HepG2 (cell line): ENCODE measurements around the gene ARL2. TPM values are rescaled to one million over a fixed set of nuclear protein-coding genes. Genes with fewer than 3 reads are reported as not detected.

Source experiments
- ATF4 ChIP-seq, 2 experiments: fragments of 450-650 bp in 1 of 2; sonication (generic) in 1 of 2; formaldehyde crosslinking; IDR thresholded peaks; 2 replicates each; pipeline versions ENCODE4 v1.5.0 to v1.8.0; 2020 to 2022; ENCODE audit warnings: mild to moderate bottlenecking in 1 of 2, missing genetic modification reagents in 1 of 2
- ATF6 ChIP-seq: sonication (generic); formaldehyde crosslinking; conservative IDR thresholded peaks from 2 replicates; pipeline ENCODE4 v1.4.0; 2020; ENCODE audit warnings: missing genetic modification reagents
- CBX5 ChIP-seq: sonication (generic); formaldehyde crosslinking; IDR thresholded peaks from 2 replicates; pipeline ENCODE4 v1.4.0; 2020; ENCODE audit warnings: missing genetic modification reagents, borderline replicate concordance
- EED ChIP-seq: sonication (generic); formaldehyde crosslinking; IDR thresholded peaks from 2 replicates; pipeline ENCODE4 v1.5.0; 2020; ENCODE audit warnings: mild to moderate bottlenecking, missing genetic modification reagents
- GLMP ChIP-seq: sonication (generic); formaldehyde crosslinking; IDR thresholded peaks from 2 replicates; pipeline ENCODE4 v1.9.0; 2021; ENCODE audit warnings: missing genetic modification reagents, mild to moderate bottlenecking, borderline replicate concordance
- HCFC1 ChIP-seq: fragments of 150-350 bp; IDR thresholded peaks from 2 replicates; pipeline ENCODE4 v1.6.1; 2014; ENCODE audit warnings: low read depth, low read length
- HOXA3 ChIP-seq: sonication (generic); formaldehyde crosslinking; IDR thresholded peaks from 2 replicates; pipeline ENCODE4 v1.5.0; 2020; ENCODE audit warnings: missing genetic modification reagents
- MED1 ChIP-seq: sonication (generic); formaldehyde crosslinking; IDR thresholded peaks from 2 replicates; pipeline ENCODE4 v1.4.0; 2020; ENCODE audit warnings: missing genetic modification reagents
- MLX ChIP-seq: IDR thresholded peaks from 2 replicates; pipeline ENCODE4 v1.6.1; 2016
- NR2F6 ChIP-seq, 2 experiments: IDR thresholded peaks; 2 replicates each; pipeline ENCODE4 v1.6.1; 2016; ENCODE audit warnings: antibody characterized with exemption in 1 of 2, mild to moderate bottlenecking in 1 of 2
- PAX8 ChIP-seq: sonication (generic); formaldehyde crosslinking; IDR thresholded peaks from 2 replicates; pipeline ENCODE4 v1.8.0; 2022; ENCODE audit warnings: mild to moderate bottlenecking, missing genetic modification reagents, borderline replicate concordance
- RARA ChIP-seq: IDR thresholded peaks from 2 replicates; pipeline ENCODE4 v1.6.1; 2016; ENCODE audit warnings: missing genetic modification reagents, missing compliant biosample characterization
- SALL1 ChIP-seq: sonication (generic); formaldehyde crosslinking; IDR thresholded peaks from 2 replicates; pipeline ENCODE4 v1.8.0; 2022; ENCODE audit warnings: mild to moderate bottlenecking, missing genetic modification reagents
- SNRNP70 ChIP-seq: fragments of 200-400 bp; formaldehyde crosslinking; IDR thresholded peaks from 2 replicates; pipeline ENCODE4 v1.6.1; 2017; ENCODE audit warnings: mild to moderate bottlenecking, low read depth, low read length, moderate library complexity
- TFE3 ChIP-seq: IDR thresholded peaks from 2 replicates; pipeline ENCODE4 v1.6.1; 2016
- ZFP1 ChIP-seq: IDR thresholded peaks from 2 replicates; pipeline ENCODE4 v1.6.1; 2016
- ZMYM3 ChIP-seq: sonication (generic); formaldehyde crosslinking; IDR thresholded peaks from 2 replicates; pipeline ENCODE4 v1.5.1; 2020; ENCODE audit warnings: mild to moderate bottlenecking, missing genetic modification reagents
- ZNF205 ChIP-seq: IDR thresholded peaks from 2 replicates; pipeline ENCODE4 v1.6.1; 2018; ENCODE audit warnings: missing biosample characterization, missing genetic modification reagents
- ZNF263 ChIP-seq: sonication (generic); formaldehyde crosslinking; IDR thresholded peaks from 2 replicates; pipeline ENCODE4 v1.4.0; 2020; ENCODE audit warnings: missing genetic modification reagents
- ZNF503 ChIP-seq: sonication (generic); formaldehyde crosslinking; IDR thresholded peaks from 2 replicates; pipeline ENCODE4 v1.4.0; 2020; ENCODE audit warnings: missing genetic modification reagents
- ZNF576 ChIP-seq: sonication (generic); formaldehyde crosslinking; IDR thresholded peaks from 2 replicates; pipeline ENCODE4 v1.4.0; 2020; ENCODE audit warnings: mild to moderate bottlenecking, missing genetic modification reagents
- ZNF747 ChIP-seq: sonication (generic); formaldehyde crosslinking; IDR thresholded peaks from 2 replicates; pipeline ENCODE4 v1.8.1; 2023; ENCODE audit warnings: missing genetic modification reagents, mild to moderate bottlenecking, borderline replicate concordance
- ZNF775 ChIP-seq: sonication (generic); formaldehyde crosslinking; IDR thresholded peaks from 2 replicates; pipeline ENCODE4 v1.4.0; 2020; ENCODE audit warnings: missing genetic modification reagents, mild to moderate bottlenecking, moderate library complexity, borderline replicate concordance
- polyA plus RNA-seq, 8 experiments: library from polyadenylated mRNA; depleted of rRNA in 3 of 8; stranded (reverse) in 7 of 8; unstranded in 1 of 8; fragments of >200 nt; fragmentation: Illumina TruSeq in 4 of 8; extraction: Trizol in 4 of 8; gene quantifications; 2 replicates each; pipeline versions ENCODE4 v1.2.1 to v1.2.3, GENCODE V29; 2011 to 2016; ENCODE audit warnings: low read depth in 4 of 8, missing spikeins in 1 of 8, mixed read lengths in 1 of 8; ENCODE audit not compliant: insufficient read depth in 1 of 8
- total RNA-seq, 5 experiments: library from RNA; depleted of rRNA; stranded (reverse); fragments of >200 nt; fragmentation: Illumina TruSeq; extraction: Trizol; gene quantifications; 2 replicates each; pipeline ENCODE4 v1.2.3, GENCODE V29; 2016; ENCODE audit warnings: low read depth in 1 of 5

ARL2 gene
- total and polyA plus RNA-seq, 2 of the 13 experiments (the other 11 are each of a cell fraction or from before 2014, with no cell fraction given) = 82.9 to 84.4 TPM

GRCh38 chr11:65060913-65061408, 47.0 kb downstream of the ARL2 start (continued):
- no peak for TF ChIP-seq ZNF503 (CRISPR knock-in tag)
- no peak for TF ChIP-seq ZNF576 (CRISPR knock-in tag)
- TF ChIP-seq ZFP1 (CRISPR knock-in tag) = no peak
- 0 out of 2 replicates have a peak, but pooled peaks have one; percentile 13 for TF ChIP-seq MED1 (CRISPR knock-in tag)
- no peak for TF ChIP-seq ZNF775 (CRISPR knock-in tag)
- TF ChIP-seq ZMYM3 (CRISPR knock-in tag) = 0 out of 2 replicates have a peak, but pooled peaks have one; percentile 33
- no peak for TF ChIP-seq MLX (CRISPR knock-in tag)
- no peak for TF ChIP-seq GLMP (CRISPR knock-in tag)
- TF ChIP-seq EED (CRISPR knock-in tag) = no peak
- TF ChIP-seq ATF6 (CRISPR knock-in tag) = no peak
- TF ChIP-seq TFE3 (CRISPR knock-in tag) = no peak
- TF ChIP-seq PAX8 (CRISPR knock-in tag) = no peak
- no peak for TF ChIP-seq ZNF747 (CRISPR knock-in tag)
- no peak for TF ChIP-seq ZNF263 (CRISPR knock-in tag)
- TF ChIP-seq HCFC1 = no peak
- TF ChIP-seq RARA = no peak
- 0 out of 2 replicates have a peak, but pooled peaks have one; percentile 21 for TF ChIP-seq SALL1
- no peak for TF ChIP-seq CBX5
- peak; percentile 37; the same call in 1 of the 2 replicates for TF ChIP-seq HOXA3 (CRISPR knock-in tag)
- no peak for TF ChIP-seq NR2F6 (IDR thresholded peaks at IDR 0.05)
- no peak for TF ChIP-seq NR2F6 (CRISPR knock-in tag; IDR thresholded peaks at IDR 0.05)
- TF ChIP-seq ATF4 (CRISPR knock-in tag; IDR thresholded peaks at IDR 0.05) = no peak
- no peak for TF ChIP-seq ZNF205 (CRISPR knock-in tag)
- TF ChIP-seq SNRNP70 = no peak
